Skin of body (tissue), 2 donors: ENCODE results near the gene SEC23B. TPM values are rescaled to one million over a fixed set of nuclear protein-coding genes. Genes with fewer than 3 reads are reported as not detected.
"Not testable (repeated sequence)": the region's sequence is repeated elsewhere in the genome, so short reads cannot be mapped to it uniquely, and the experiment has no call there.

Experiments
- DNase-seq: peaks from one replicate; lab custom pipeline; 2025; lab: John Stamatoyannopoulos, UW
- total RNA-seq: library from RNA; depleted of rRNA; stranded (reverse); fragments of >200 nt; gene quantifications from one replicate; pipeline ENCODE4 v1.2.3, GENCODE V29; 2014

Gene SEC23B
- 35.6 TPM for total RNA-seq

- DNase-seq = peak; percentile 98
These were observed at the start of gene SEC23B for GRCh38 chr20:18507218-18508191. Gene SEC23B (plus strand): TSS chr20:18507940. CDS start chr20:18510836, 2,896 bp downstream.

- DNase-seq = no peak
These were observed 42.1 kb upstream of the SEC23B start for GRCh38 chr20:18465536-18466200.

- DNase-seq = peak; percentile 85
These were observed 41.2 kb upstream of the SEC23B start for GRCh38 chr20:18466574-18466893.

- DNase-seq = peak; percentile 99
These were observed 40.6 kb upstream of the SEC23B start, which contains the start of the genes DZANK1 and POLR3F for GRCh38 chr20:18466894-18467730. Gene DZANK1 (minus strand): TSS chr20:18467030. CDS start chr20:18465358, 1,672 bp downstream. Gene POLR3F (plus strand): TSS chr20:18467390. CDS start chr20:18467507, 117 bp downstream.

- DNase-seq = no peak
These were observed 30.5 kb upstream of the SEC23B start for GRCh38 chr20:18477218-18477617.

GRCh38 chr20:18477821-18478220, 29.9 kb upstream of the SEC23B start:
- no peak for DNase-seq

GRCh38 chr20:18481596-18481995, 26.1 kb upstream of the SEC23B start:
- no peak for DNase-seq

- no peak for DNase-seq
These were observed 19.4 kb upstream of the SEC23B start for GRCh38 chr20:18488301-18488700.

GRCh38 chr20:18496042-18496441, 11.7 kb upstream of the SEC23B start:
- DNase-seq = no peak

- DNase-seq = peak; percentile 73
These were observed 10.8 kb upstream of the SEC23B start, which contains the start of gene RBBP9 for GRCh38 chr20:18496740-18497592. Gene RBBP9 (minus strand): TSS chr20:18497225. CDS start chr20:18497167, 58 bp downstream.

GRCh38 chr20:18497603-18498002, 10.1 kb upstream of the SEC23B start:
- no peak for DNase-seq

- DNase-seq = not testable (repeated sequence)
These were observed 6.1 kb upstream of the SEC23B start for GRCh38 chr20:18501672-18502071.

- DNase-seq = no peak
These were observed 3.2 kb upstream of the SEC23B start for GRCh38 chr20:18504479-18505060.

- no peak for DNase-seq
These were observed 996 bp upstream of the SEC23B start for GRCh38 chr20:18506744-18507143.

- DNase-seq = no peak
These were observed 3.8 kb downstream of the SEC23B start for GRCh38 chr20:18511571-18511970.

- no peak for DNase-seq
These were observed 5.5 kb downstream of the SEC23B start for GRCh38 chr20:18513208-18513607.

GRCh38 chr20:18514127-18514526, 6.4 kb downstream of the SEC23B start:
- DNase-seq = no peak

- DNase-seq = no peak
These were observed 8.2 kb downstream of the SEC23B start for GRCh38 chr20:18515973-18516372.

- not testable (repeated sequence) for DNase-seq
These were observed 14.3 kb downstream of the SEC23B start for GRCh38 chr20:18522066-18522465.

- no peak for DNase-seq
These were observed 15.3 kb downstream of the SEC23B start for GRCh38 chr20:18523066-18523465.
